Thyroid gland (tissue), 4 donors: ENCODE data around the gene C1QTNF8.

Experiments
- CTCF ChIP-seq, 6 experiments: fragments of 200-600 bp in 3 of 6; fragments of 450-650 bp in 3 of 6; sonication (generic) in 3 of 6; IDR thresholded peaks; one replicate each; pipeline ENCODE4 v1.5.1; 2016 to 2019; ENCODE audit warnings: antibody characterized with exemption in 6 of 6, mild to moderate bottlenecking in 2 of 6, inconsistent platforms in 1 of 6, moderate library complexity in 1 of 6
- POLR2A ChIP-seq, 2 donors: fragments of 450-650 bp; IDR thresholded peaks; one replicate each; pipeline ENCODE4 v1.6.1; 2017; ENCODE audit warnings: antibody characterized with exemption in 2 of 2, mild to moderate bottlenecking in 2 of 2, moderate library complexity in 1 of 2

- TF ChIP-seq CTCF (IDR thresholded peaks at IDR 0.05) (no peak), POLR2A (IDR thresholded peaks at IDR 0.05) (no peak)
Measured at GRCh38 chr16:1107731-1108130, 11.7 kb upstream of the C1QTNF8 start.
